ENCODE data around the gene FHAD1. TPM values are rescaled to one million over a fixed set of nuclear protein-coding genes. Genes with fewer than 3 reads are reported as not detected.

Gene FHAD1
- total and polyA plus RNA-seq, 4 donors: under 0.01 to 0.13 (median 0.05) TPM; not detected in 1

DNA sequence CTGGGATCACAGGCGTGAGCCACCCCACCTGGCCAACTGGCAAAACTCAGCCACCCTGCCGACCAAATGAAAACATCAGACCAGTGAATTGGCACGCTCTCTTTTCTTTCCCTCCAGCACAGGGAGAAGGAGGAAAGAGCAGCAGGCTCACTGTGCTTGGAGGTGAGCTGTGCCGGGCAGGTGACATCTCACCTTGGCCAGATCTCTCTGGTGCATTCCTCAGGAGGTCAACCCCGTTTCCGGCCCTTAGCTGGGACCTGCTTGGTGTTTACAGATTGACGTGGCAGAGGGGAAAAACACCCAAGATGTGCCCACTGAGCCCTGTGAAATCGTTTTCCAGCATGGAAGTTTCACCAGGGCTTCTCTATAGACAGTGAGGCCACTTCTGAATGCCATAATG, 48.3 kb upstream of the FHAD1 start:
- no peaks in the 10 kb centered on the region for H3K9me3 ChIP-seq (ENCODE audit: control insufficient read depth in 4 of 4, low read length in 3 of 4)
- no peak for DNase-seq (ENCODE audit: low spot score)
- H3K4me1 ChIP-seq (ENCODE audit: control insufficient read depth in 4 of 4, insufficient read depth in 4 of 4, low read length in 3 of 4): peaks cover 2 to 24% (median 19%) of the 10 kb centered on the region in 4 donors
- H3K4me3 ChIP-seq (ENCODE audit: low read depth in 1 of 3, low read length in 3 of 3): no peak overlapping the region
- WGBS: 81% methylated on average over 8 of the region's 8 CpGs
- no peak overlapping the region for H3K9ac ChIP-seq (ENCODE audit: low read depth in 1 of 2, low read length in 2 of 2)
- H3K27me3 ChIP-seq (ENCODE audit: control insufficient read depth in 4 of 4, insufficient read depth in 4 of 4, low read length in 3 of 4): peaks cover 0 to 11% (median 0%) of the 10 kb centered on the region in 4 donors
- H3K27ac ChIP-seq (ENCODE audit: low read depth in 1 of 2, low read length in 2 of 2): no peak overlapping the region
- no peaks in the 10 kb centered on the region for H3K36me3 ChIP-seq (ENCODE audit: control insufficient read depth in 4 of 4, insufficient read depth in 3 of 4, low read depth in 1 of 4, low read length in 3 of 4)
- TF ChIP-seq EGR1 (IDR thresholded peaks at IDR 0.05; ENCODE audit: low read depth in 2 of 2) (no peak), GABPA (IDR thresholded peaks at IDR 0.05 in 1 of 2, conservative IDR thresholded peaks at IDR 0.05 in 1 of 2) (no peak), HNF4G (IDR thresholded peaks at IDR 0.05) (no peak)

DNA sequence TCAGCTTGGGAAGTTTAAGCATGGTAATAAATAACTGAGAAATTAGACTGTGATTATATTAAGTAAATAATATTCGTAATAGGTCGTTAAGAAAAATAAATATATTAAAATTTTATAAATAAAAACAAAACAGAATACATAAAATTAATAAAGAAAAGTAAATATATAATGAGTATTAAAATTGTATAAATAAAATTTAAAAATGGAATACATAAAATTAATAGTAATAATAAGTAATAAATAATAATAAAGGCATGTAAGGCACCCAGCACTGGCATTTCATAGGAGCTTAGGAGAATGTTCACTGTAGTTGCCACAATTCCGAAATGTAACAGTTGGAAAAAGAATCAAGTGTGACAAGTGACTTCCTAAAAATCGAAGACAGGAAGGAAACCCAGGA, 45.8 kb upstream of the FHAD1 start:
- WGBS: 66% methylated on average over 4 of the region's 4 CpGs
- peaks cover 2 to 24% (median 19%) of the 10 kb centered on the region in 4 donors for H3K4me1 ChIP-seq (ENCODE audit: control insufficient read depth in 4 of 4, insufficient read depth in 4 of 4, low read length in 3 of 4)
- TF ChIP-seq FOXA1 (IDR thresholded peaks at IDR 0.05): no peak
- no peak for TF ChIP-seq NR2F2 (IDR thresholded peaks at IDR 0.05)
- TF ChIP-seq, protein P1, sequence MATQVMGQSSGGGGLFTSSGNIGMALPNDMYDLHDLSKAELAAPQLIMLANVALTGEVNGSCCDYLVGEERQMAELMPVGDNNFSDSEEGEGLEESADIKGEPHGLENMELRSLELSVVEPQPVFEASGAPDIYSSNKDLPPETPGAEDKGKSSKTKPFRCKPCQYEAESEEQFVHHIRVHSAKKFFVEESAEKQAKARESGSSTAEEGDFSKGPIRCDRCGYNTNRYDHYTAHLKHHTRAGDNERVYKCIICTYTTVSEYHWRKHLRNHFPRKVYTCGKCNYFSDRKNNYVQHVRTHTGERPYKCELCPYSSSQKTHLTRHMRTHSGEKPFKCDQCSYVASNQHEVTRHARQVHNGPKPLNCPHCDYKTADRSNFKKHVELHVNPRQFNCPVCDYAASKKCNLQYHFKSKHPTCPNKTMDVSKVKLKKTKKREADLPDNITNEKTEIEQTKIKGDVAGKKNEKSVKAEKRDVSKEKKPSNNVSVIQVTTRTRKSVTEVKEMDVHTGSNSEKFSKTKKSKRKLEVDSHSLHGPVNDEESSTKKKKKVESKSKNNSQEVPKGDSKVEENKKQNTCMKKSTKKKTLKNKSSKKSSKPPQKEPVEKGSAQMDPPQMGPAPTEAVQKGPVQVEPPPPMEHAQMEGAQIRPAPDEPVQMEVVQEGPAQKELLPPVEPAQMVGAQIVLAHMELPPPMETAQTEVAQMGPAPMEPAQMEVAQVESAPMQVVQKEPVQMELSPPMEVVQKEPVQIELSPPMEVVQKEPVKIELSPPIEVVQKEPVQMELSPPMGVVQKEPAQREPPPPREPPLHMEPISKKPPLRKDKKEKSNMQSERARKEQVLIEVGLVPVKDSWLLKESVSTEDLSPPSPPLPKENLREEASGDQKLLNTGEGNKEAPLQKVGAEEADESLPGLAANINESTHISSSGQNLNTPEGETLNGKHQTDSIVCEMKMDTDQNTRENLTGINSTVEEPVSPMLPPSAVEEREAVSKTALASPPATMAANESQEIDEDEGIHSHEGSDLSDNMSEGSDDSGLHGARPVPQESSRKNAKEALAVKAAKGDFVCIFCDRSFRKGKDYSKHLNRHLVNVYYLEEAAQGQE (IDR thresholded peaks at IDR 0.05): no peak
- TF ChIP-seq, protein P2, sequence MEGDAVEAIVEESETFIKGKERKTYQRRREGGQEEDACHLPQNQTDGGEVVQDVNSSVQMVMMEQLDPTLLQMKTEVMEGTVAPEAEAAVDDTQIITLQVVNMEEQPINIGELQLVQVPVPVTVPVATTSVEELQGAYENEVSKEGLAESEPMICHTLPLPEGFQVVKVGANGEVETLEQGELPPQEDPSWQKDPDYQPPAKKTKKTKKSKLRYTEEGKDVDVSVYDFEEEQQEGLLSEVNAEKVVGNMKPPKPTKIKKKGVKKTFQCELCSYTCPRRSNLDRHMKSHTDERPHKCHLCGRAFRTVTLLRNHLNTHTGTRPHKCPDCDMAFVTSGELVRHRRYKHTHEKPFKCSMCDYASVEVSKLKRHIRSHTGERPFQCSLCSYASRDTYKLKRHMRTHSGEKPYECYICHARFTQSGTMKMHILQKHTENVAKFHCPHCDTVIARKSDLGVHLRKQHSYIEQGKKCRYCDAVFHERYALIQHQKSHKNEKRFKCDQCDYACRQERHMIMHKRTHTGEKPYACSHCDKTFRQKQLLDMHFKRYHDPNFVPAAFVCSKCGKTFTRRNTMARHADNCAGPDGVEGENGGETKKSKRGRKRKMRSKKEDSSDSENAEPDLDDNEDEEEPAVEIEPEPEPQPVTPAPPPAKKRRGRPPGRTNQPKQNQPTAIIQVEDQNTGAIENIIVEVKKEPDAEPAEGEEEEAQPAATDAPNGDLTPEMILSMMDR (IDR thresholded peaks at IDR 0.05; ENCODE audit: low read depth, low read length, missing input control): no peak
- no peak for TF ChIP-seq SP1 (IDR thresholded peaks at IDR 0.05)
- H3K27ac ChIP-seq (ENCODE audit: low read depth in 1 of 2, low read length in 2 of 2): peak overlapping the region in 1 of 2 donors; percentile 19
- DNase-seq (ENCODE audit: low spot score): no peak
- H3K9me3 ChIP-seq (ENCODE audit: control insufficient read depth in 4 of 4, low read length in 3 of 4): no peaks in the 10 kb centered on the region
- H3K9ac ChIP-seq (ENCODE audit: low read depth in 1 of 2, low read length in 2 of 2): no peak overlapping the region
- no peak overlapping the region for H3K4me3 ChIP-seq (ENCODE audit: low read depth in 1 of 3, low read length in 3 of 3)
- no peaks in the 10 kb centered on the region for H3K36me3 ChIP-seq (ENCODE audit: control insufficient read depth in 4 of 4, insufficient read depth in 3 of 4, low read depth in 1 of 4, low read length in 3 of 4)
- H3K27me3 ChIP-seq (ENCODE audit: control insufficient read depth in 4 of 4, insufficient read depth in 4 of 4, low read length in 3 of 4): peaks cover 0 to 10% (median 0%) of the 10 kb centered on the region in 4 donors

DNA sequence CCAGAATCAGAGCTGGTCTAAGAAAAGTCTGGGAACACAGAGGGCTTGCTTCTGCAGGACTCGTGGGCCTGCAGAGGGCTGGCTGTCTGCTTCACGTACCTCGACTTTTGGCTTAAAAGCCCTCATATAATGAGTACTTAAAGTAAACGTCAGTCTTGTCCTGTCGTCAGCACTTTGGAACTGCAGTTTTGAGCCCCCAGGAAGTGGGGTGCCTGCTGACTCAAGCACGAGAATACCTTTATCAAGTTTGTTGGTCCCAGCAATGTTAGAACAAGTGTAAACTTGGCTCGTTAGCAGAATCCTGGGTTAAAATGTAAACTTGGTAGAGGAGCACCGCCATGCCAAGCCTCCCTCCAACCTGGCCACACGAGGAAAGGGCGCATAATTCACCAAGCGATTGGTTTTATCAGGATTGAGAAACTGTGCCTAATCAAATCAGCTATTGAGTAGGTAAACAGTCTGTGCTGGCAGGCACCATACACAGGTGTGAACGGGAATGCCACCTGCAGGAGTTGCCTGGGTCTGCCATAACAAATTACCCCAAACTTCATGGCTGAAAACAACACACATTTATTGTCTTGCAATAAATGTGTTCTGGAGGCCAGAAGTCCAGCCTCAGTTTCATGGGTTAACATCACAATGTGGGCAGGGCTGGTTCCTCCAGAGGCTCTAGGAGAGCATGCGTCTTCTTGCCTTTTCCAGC, 45.0 kb upstream of the FHAD1 start:
- Histone ChIP-seq H3K9ac (ENCODE audit: low read depth in 1 of 2, low read length in 2 of 2) (no peak overlapping the region), H3K9me3 (ENCODE audit: control insufficient read depth in 4 of 4, low read length in 3 of 4) (no peaks in the 10 kb centered on the region), H3K4me3 (ENCODE audit: low read depth in 1 of 3, low read length in 3 of 3) (no peak overlapping the region), H3K27me3 (ENCODE audit: control insufficient read depth in 4 of 4, insufficient read depth in 4 of 4, low read length in 3 of 4) (peaks cover 0 to 7% (median 0%) of the 10 kb centered on the region in 4 donors), H3K36me3 (ENCODE audit: control insufficient read depth in 4 of 4, insufficient read depth in 3 of 4, low read depth in 1 of 4, low read length in 3 of 4) (no peaks in the 10 kb centered on the region), H3K4me1 (ENCODE audit: control insufficient read depth in 4 of 4, insufficient read depth in 4 of 4, low read length in 3 of 4) (peaks cover 2 to 24% (median 19%) of the 10 kb centered on the region in 4 donors), H3K27ac (ENCODE audit: low read depth in 1 of 2, low read length in 2 of 2) (peak overlapping the region in 1 of 2 donors; percentile 19)
- no peak for DNase-seq (ENCODE audit: low spot score)
- 26% methylated on average over 13 of the region's 13 CpGs for WGBS
- no peak for TF ChIP-seq HNF4G (IDR thresholded peaks at IDR 0.05)
- TF ChIP-seq, protein P3, sequence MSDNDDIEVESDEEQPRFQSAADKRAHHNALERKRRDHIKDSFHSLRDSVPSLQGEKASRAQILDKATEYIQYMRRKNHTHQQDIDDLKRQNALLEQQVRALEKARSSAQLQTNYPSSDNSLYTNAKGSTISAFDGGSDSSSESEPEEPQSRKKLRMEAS (IDR thresholded peaks at IDR 0.05): peak; percentile 90
- peak; percentile 49 for TF ChIP-seq SP1 (IDR thresholded peaks at IDR 0.05)
- TF ChIP-seq EGR1 (IDR thresholded peaks at IDR 0.05; ENCODE audit: low read depth in 2 of 2): no peak
- TF ChIP-seq GABPA (IDR thresholded peaks at IDR 0.05 in 1 of 2, conservative IDR thresholded peaks at IDR 0.05 in 1 of 2): peak in 1 of 2 donors; percentile 16
- TF ChIP-seq, protein P2 (IDR thresholded peaks at IDR 0.05; ENCODE audit: low read depth, low read length, missing input control): no peak
- TF ChIP-seq JUND (IDR thresholded peaks at IDR 0.05): peak in 1 of 2 donors; percentile 56
- TF ChIP-seq, protein P1 (IDR thresholded peaks at IDR 0.05): peak; percentile 61
- TF ChIP-seq TAF1 (conservative IDR thresholded peaks at IDR 0.05): no peak
- TF ChIP-seq FOXA2 (IDR thresholded peaks at IDR 0.05): peak; percentile 86
- TF ChIP-seq FOXA1 (IDR thresholded peaks at IDR 0.05): peak; percentile 84

All from liver (tissue), 9 donors.